OCI-LY7 (cell line): ENCODE data around the gene EVC.

Experiments
- CTCF ChIP-seq: fragments of 200-600 bp; sonication (generic); conservative IDR thresholded peaks from 2 replicates; pipeline ENCODE4 v1.5.1; 2014; ENCODE audit warnings: mild to moderate bottlenecking, antibody characterized with exemption, low read length, moderate library complexity, mixed read lengths
- EZH2phosphoT487 ChIP-seq: fragments of 200-600 bp; sonication (generic); IDR thresholded peaks from 2 replicates; pipeline ENCODE4 v1.6.1; 2018; ENCODE audit warnings: low read depth, borderline replicate concordance, mild to moderate bottlenecking, mixed run types, antibody characterized with exemption, low read length, moderate library complexity, mixed read lengths

- TF ChIP-seq CTCF (no peak), EZH2phosphoT487 (no peak)
These were observed 31.4 kb downstream of the EVC start for GRCh38 chr4:5742388-5742787.
